Fibroblast of lung (primary cell): ENCODE results near the gene TAS2R60.

Experiments
- CTCF ChIP-seq, 2 donors: IDR thresholded peaks in 1 of 2; conservative IDR thresholded peaks in 1 of 2; 1 replicate in 1 of 2; 2 replicates in 1 of 2; pipeline ENCODE4 v1.5.1; 2011 to 2012; ENCODE audit warnings: low read length in 2 of 2, control low read depth in 1 of 2, inconsistent platforms in 1 of 2, low read depth in 1 of 2, mild to moderate bottlenecking in 1 of 2
- EZH2 ChIP-seq: IDR thresholded peaks from 2 replicates; pipeline ENCODE4 v1.5.1; 2012; ENCODE audit warnings: low read length, control low read depth, mild to moderate bottlenecking; ENCODE audit errors: missing control alignments

DNA sequence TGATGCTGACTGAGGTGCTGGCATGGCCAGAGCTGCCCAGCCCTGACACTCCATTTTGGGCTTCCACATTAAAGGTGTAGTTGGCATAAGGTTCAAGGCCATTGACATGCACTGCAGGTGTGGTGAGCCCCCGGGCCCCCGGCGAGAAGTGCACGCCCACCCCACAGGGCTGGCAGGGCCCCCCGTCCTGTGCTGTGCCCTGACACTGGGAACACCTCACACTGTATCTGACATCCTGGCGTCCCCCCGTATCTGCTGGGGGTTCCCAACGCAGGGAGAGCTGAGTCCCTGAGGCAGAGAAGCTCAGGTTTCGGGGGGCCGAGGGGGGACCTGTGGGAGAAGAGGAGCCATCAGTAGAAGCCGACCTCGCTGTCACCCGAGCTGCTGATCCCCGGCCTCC is 44.6 kb upstream of the TAS2R60 start:
- TF ChIP-seq CTCF (conservative IDR thresholded peaks at IDR 0.05 in 1 of 2, IDR thresholded peaks at IDR 0.05 in 1 of 2; ENCODE audit: low read depth in 1 of 2, low read length in 2 of 2) (no peak), EZH2 (no peak)
